ENCODE measurements around the gene NAA38. TPM values are rescaled to one million over a fixed set of nuclear protein-coding genes. Genes with fewer than 3 reads are reported as not detected.

NAA38 gene
- total RNA-seq, 2 experiments from 2014 or later: 68.2 to 74.7 TPM

- Mint-ChIP-seq H3K9me3 (no peaks in the 10 kb centered on the region), H3K4me3 (peak overlapping the region; percentile 66), H3K36me3 (peaks cover 48% of the 10 kb centered on the region), H3K27ac (peak overlapping the region; percentile 54), H3K4me1 (ENCODE audit: low read depth) (peaks cover 59% of the 10 kb centered on the region), H3K27me3 (no peaks in the 10 kb centered on the region)
- ChIA-PET POLR2A (interaction anchor here (1.3 to 1.7 kb wide), 2 partner anchors 9 to 16 kb away, joined by 4 to 11 read pairs; no protein-coding TSS in a partner anchor), CTCF (interaction anchor here (0.6 to 3.2 kb wide), 13 partner anchors 10 to 223 kb away, joined by 3 to 49 read pairs (median 4); partner anchors contain the start of gene KDM6B)
- DNase-seq: no peak
- intact Hi-C loops (cut with micrococcal nuclease): loop anchor here (1.0 to 10.0 kb wide), 4 partner anchors 9 to 106 kb away; no protein-coding TSS in a partner anchor
Measured at GRCh38 chr17:7850701-7851437, 6.5 kb downstream of the NAA38 start.

- Mint-ChIP-seq H3K4me1 (ENCODE audit: low read depth) (peaks cover 57% of the 10 kb centered on the region), H3K4me3 (no peak overlapping the region), H3K36me3 (peaks cover 47% of the 10 kb centered on the region), H3K27me3 (no peaks in the 10 kb centered on the region), H3K9me3 (no peaks in the 10 kb centered on the region), H3K27ac (peak overlapping the region; percentile 63)
- CTCF ChIA-PET: interaction anchor here (0.9 to 3.2 kb wide), 6 partner anchors 16 to 140 kb away, joined by 3 to 49 read pairs (median 5); partner anchors contain the start of gene KDM6B
- DNase-seq: no peak
- intact Hi-C loops (cut with micrococcal nuclease): loop anchor here (10.0 kb wide), 1 partner anchor 105 kb away; no protein-coding TSS in a partner anchor
- POLR2A ChIA-PET: interaction anchor here (1.2 to 1.7 kb wide), 3 partner anchors 8 to 15 kb away, joined by 3 to 11 read pairs (median 4); no protein-coding TSS in a partner anchor
Measured at GRCh38 chr17:7849751-7850504, 7.4 kb downstream of the NAA38 start.

- Mint-ChIP-seq H3K4me3 (no peak overlapping the region), H3K27me3 (no peaks in the 10 kb centered on the region), H3K36me3 (peaks cover 47% of the 10 kb centered on the region), H3K9me3 (no peaks in the 10 kb centered on the region), H3K27ac (peak overlapping the region; percentile 63), H3K4me1 (ENCODE audit: low read depth) (peaks cover 57% of the 10 kb centered on the region)
- ChIA-PET POLR2A (interaction anchor here (1.2 kb wide), 1 partner anchor 9 kb away, joined by 3 read pairs; no protein-coding TSS in a partner anchor), CTCF (interaction anchor here (3.2 kb wide), 1 partner anchor 16 kb away, joined by 49 read pairs; the partner anchor contains the start of gene KDM6B)
- intact Hi-C loops (cut with micrococcal nuclease): no loop called here
- DNase-seq: no peak
Measured at GRCh38 chr17:7849130-7849750, 8.1 kb downstream of the NAA38 start.

- H3K9me3 Mint-ChIP-seq: no peaks in the 10 kb centered on the region
- H3K4me3 Mint-ChIP-seq: no peak overlapping the region
- ChIA-PET CTCF (interaction anchor here (3.2 kb wide), 1 partner anchor 15 kb away, joined by 49 read pairs; the partner anchor contains the start of gene KDM6B), POLR2A (interaction anchor here (1.2 kb wide), 1 partner anchor 8 kb away, joined by 3 read pairs; no protein-coding TSS in a partner anchor)
- intact Hi-C loops (cut with micrococcal nuclease): no loop called here
- H3K27ac Mint-ChIP-seq: no peak overlapping the region
- no peak for DNase-seq
- H3K27me3 Mint-ChIP-seq: no peaks in the 10 kb centered on the region
- H3K36me3 Mint-ChIP-seq: peaks cover 47% of the 10 kb centered on the region
- H3K4me1 Mint-ChIP-seq (ENCODE audit: low read depth): peaks cover 55% of the 10 kb centered on the region
Measured at GRCh38 chr17:7848739-7849129, 8.6 kb downstream of the NAA38 start.

GRCh38 chr17:7848131-7848579, 9.2 kb downstream of the NAA38 start:
- Mint-ChIP-seq H3K4me3 (no peak overlapping the region), H3K4me1 (ENCODE audit: low read depth) (peaks cover 54% of the 10 kb centered on the region), H3K9me3 (no peaks in the 10 kb centered on the region), H3K27me3 (no peaks in the 10 kb centered on the region), H3K36me3 (peaks cover 47% of the 10 kb centered on the region), H3K27ac (no peak overlapping the region)
- DNase-seq: no peak
- intact Hi-C loops (cut with micrococcal nuclease): no loop called here
- POLR2A ChIA-PET: no interaction called here
- CTCF ChIA-PET: no interaction called here

DNA sequence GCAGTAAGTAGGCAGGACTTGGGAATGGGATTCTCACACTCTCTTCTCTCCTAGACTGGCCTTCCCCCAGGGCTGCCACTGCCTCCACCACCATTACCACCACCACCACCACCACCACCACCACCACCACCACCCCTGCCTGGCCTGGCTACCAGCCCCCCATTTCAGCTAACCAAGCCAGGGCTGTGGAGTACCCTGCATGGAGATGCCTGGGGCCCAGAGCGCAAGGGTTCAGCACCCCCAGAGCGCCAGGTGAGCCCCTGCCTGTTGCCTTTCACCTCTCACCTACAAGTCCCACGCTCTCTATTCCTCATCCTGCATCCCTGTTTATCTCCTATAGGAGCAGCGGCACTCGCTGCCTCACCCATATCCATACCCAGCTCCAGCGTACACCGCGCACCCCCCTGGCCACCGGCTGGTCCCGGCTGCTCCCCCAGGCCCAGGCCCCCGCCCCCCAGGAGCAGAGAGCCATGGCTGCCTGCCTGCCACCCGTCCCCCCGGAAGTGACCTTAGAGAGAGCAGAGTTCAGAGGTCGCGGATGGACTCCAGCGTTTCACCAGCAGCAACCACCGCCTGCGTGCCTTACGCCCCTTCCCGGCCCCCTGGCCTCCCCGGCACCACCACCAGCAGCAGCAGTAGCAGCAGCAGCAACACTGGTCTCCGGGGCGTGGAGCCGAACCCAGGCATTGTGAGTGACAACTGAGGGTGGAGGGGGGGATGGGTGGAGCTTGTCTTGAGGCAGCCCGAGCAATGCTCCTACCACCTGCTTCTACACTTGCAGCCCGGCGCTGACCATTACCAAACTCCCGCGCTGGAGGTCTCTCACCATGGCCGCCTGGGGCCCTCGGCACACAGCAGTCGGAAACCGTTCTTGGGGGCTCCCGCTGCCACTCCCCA, 10.3 kb downstream of the NAA38 start:
- no peak for DNase-seq
- POLR2A ChIA-PET: no interaction called here
- Mint-ChIP-seq H3K9me3 (no peaks in the 10 kb centered on the region), H3K4me3 (peak overlapping the region; percentile 35), H3K4me1 (ENCODE audit: low read depth) (peaks cover 48% of the 10 kb centered on the region), H3K27ac (peak overlapping the region; percentile 67), H3K27me3 (no peaks in the 10 kb centered on the region), H3K36me3 (peaks cover 41% of the 10 kb centered on the region)
- CTCF ChIA-PET: interaction anchor here (1.1 to 5.4 kb wide), 2 partner anchors 10 to 12 kb away, joined by 3 to 70 read pairs; partner anchors contain the start of genes KDM6B and NAA38
- intact Hi-C loops (cut with micrococcal nuclease): no loop called here

- peak overlapping the region; percentile 85 for H3K4me3 Mint-ChIP-seq
- H3K36me3 Mint-ChIP-seq: peaks cover 33% of the 10 kb centered on the region
- no peak for DNase-seq
- peaks cover 45% of the 10 kb centered on the region for H3K4me1 Mint-ChIP-seq (ENCODE audit: low read depth)
- peak overlapping the region; percentile 45 for H3K27ac Mint-ChIP-seq
- intact Hi-C loops (cut with micrococcal nuclease): no loop called here
- no peaks in the 10 kb centered on the region for H3K27me3 Mint-ChIP-seq
- ChIA-PET POLR2A (interaction anchor here (1.5 to 1.9 kb wide), 2 partner anchors 9 to 10 kb away, joined by 4 to 20 read pairs; partner anchors contain the start of gene NAA38), CTCF (interaction anchor here (1.1 to 5.4 kb wide), 3 partner anchors 11 to 23 kb away, joined by 3 to 70 read pairs (median 5); partner anchors contain the start of genes KDM6B and NAA38)
- no peaks in the 10 kb centered on the region for H3K9me3 Mint-ChIP-seq
Measured at GRCh38 chr17:7846063-7846735, 11.2 kb downstream of the NAA38 start.

- ChIA-PET CTCF (interaction anchor here (0.7 to 5.4 kb wide), 10 partner anchors 10 to 212 kb away, joined by 3 to 70 read pairs (median 4); partner anchors contain the start of genes KDM6B, NAA38, RNF227 and TP53), POLR2A (interaction anchor here (0.9 to 3.0 kb wide), 6 partner anchors 8 to 328 kb away, joined by 4 to 24 read pairs (median 10); partner anchors contain the start of genes KDM6B, NAA38 and TP53)
- Mint-ChIP-seq H3K9me3 (no peaks in the 10 kb centered on the region), H3K4me3 (peak overlapping the region; percentile 85), H3K4me1 (ENCODE audit: low read depth) (peaks cover 45% of the 10 kb centered on the region), H3K27me3 (no peaks in the 10 kb centered on the region), H3K27ac (peak overlapping the region; percentile 69), H3K36me3 (peaks cover 28% of the 10 kb centered on the region)
- no peak for DNase-seq
- intact Hi-C loops (cut with micrococcal nuclease): no loop called here
Measured at GRCh38 chr17:7845359-7846062, 11.8 kb downstream of the NAA38 start.

GRCh38 chr17:7844292-7845154, 12.8 kb downstream of the NAA38 start:
- H3K36me3 Mint-ChIP-seq: peaks cover 21% of the 10 kb centered on the region
- H3K27me3 Mint-ChIP-seq: no peaks in the 10 kb centered on the region
- POLR2A ChIA-PET: interaction anchor here (0.9 to 3.0 kb wide), 6 partner anchors 7 to 329 kb away, joined by 4 to 24 read pairs (median 10); partner anchors contain the start of genes KDM6B, NAA38 and TP53
- peak; percentile 92 for DNase-seq
- peak overlapping the region; percentile 95 for H3K27ac Mint-ChIP-seq
- CTCF ChIA-PET: interaction anchor here (0.6 to 5.4 kb wide), 11 partner anchors 10 to 216 kb away, joined by 3 to 70 read pairs (median 4); partner anchors contain the start of genes KDM6B, NAA38, RNF227 and TP53
- peak overlapping the region; percentile 85 for H3K4me3 Mint-ChIP-seq
- no peaks in the 10 kb centered on the region for H3K9me3 Mint-ChIP-seq
- peaks cover 45% of the 10 kb centered on the region for H3K4me1 Mint-ChIP-seq (ENCODE audit: low read depth)
- intact Hi-C loops (cut with micrococcal nuclease): loop anchor here (1.0 to 5.0 kb wide), 8 partner anchors 9 to 602 kb away; partner anchors contain the start of genes CTC1, EIF5A, GABARAP and HES7

Data from activated CD4-positive, alpha-beta memory T cell treated with anti-CD3 and anti-CD28 coated beads for 36 hours (primary cell).